ENCODE data around the gene DCTN2.

The DCTN2 gene

DNA sequence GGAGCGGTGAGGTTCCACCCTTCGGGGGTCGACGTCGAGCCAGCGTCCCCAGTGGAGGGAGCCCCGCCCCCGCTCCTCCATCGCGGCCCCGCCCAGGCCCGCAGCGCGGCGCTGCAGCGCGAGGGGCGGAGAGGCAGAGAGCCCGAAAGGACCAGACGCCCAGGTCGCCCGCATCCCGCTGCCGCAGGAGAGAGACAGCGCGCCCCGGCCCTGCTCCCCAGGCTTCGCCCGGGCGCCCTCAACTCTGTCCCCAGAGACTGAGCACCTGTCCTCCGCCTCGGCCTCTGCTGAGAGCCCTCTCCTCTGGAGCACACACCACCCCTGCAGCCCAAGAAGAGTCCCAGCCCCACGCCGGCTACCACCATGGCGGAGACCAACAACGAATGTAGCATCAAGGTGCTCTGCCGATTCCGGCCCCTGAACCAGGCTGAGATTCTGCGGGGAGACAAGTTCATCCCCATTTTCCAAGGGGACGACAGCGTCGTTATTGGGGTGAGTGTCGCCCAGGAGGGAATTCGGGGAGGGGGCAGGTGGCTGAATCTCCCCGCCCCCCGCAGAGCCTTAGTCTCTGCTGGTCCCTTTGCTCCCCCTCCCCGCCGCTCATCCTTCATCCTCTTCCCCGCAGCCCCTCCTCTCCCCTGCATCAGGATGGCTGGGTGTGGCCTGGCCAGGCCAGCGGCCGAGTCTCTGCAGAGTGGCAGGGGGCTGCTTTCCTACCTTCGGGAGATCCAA lies 3.1 kb upstream of the DCTN2 start, which contains the start of gene KIF5A:
Gene KIF5A, plus strand, starts transcription at position 136 of the 732 bp plus-strand sequence. Its CDS starts 228 bp downstream, at position 364.
- peak in 1 of 2 donors; percentile 32 for DNase-seq (ENCODE audit: low read depth in 2 of 2)

DNA sequence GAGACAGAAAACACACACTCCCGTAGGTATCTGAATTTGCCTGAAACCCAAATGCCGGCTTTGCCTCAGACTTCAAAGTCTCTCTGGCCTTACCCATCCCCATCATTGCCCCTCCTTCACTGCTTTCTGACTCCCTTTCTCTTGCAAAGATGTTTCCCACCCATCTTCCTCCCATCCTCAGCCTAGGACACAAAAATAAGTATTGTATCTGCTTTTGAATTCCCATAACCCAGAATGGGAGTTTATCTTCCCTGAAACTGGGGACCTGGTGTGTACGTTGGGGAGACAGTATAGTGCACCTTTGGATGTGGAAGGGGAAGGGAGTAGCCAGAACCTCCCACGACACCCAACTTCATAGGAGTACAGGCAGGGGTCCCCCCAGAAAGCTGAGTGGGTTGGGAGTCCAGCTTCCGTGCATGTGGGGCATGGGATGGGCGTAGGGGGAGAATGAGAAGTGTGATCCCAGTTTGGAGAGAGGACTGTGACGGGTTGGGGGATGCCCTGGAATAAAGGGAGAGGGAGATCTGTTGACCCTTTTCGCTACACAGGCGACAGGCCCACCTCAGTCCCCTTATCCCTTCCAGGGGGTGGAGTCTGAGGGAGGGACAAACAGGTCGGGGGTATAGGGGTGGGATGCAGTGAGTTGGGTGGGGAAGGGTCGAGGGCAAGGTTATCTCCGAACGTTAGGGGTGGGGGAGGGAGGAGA lies 2.4 kb upstream of the DCTN2 start:
- DNase-seq (ENCODE audit: low read depth in 2 of 2), result no peak

DNA sequence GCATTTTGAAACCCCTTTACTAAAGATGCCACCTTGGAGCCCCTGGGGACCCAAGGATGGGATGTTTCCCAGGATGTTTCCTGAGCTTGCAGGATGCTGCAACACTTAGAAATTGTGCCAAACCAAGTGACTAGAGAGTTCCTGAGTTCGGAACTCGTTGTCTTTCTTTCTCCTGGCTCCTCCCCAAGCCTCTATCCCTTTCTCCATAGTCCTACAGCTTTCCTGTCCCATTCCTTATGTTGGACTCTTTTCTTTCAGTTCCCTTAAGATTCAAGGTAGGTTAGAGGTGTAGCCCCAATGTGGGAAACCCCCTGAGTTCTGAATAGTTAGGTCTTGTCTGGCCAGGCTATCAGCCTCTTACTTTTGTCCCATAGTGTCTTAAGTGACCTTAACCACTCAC lies 1.5 kb upstream of the DCTN2 start:
- DNase-seq (ENCODE audit: low read depth in 2 of 2), result no peak

DNA sequence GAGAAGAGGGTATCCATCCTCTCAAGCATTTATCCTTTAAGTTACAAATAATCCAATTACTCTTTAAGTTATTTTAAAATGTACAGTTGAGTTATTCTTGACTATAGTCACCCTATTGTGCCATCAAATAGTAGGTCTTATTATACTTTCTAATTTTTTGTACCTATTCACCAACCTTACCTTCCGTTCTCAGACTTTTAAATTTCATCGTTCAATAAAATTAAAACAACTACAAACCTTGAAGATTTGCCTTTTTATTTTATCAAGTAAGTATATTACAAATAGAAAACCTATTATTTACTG lies 972 bp upstream of the DCTN2 start:
- DNase-seq (ENCODE audit: low read depth in 2 of 2), result no peak

DNA sequence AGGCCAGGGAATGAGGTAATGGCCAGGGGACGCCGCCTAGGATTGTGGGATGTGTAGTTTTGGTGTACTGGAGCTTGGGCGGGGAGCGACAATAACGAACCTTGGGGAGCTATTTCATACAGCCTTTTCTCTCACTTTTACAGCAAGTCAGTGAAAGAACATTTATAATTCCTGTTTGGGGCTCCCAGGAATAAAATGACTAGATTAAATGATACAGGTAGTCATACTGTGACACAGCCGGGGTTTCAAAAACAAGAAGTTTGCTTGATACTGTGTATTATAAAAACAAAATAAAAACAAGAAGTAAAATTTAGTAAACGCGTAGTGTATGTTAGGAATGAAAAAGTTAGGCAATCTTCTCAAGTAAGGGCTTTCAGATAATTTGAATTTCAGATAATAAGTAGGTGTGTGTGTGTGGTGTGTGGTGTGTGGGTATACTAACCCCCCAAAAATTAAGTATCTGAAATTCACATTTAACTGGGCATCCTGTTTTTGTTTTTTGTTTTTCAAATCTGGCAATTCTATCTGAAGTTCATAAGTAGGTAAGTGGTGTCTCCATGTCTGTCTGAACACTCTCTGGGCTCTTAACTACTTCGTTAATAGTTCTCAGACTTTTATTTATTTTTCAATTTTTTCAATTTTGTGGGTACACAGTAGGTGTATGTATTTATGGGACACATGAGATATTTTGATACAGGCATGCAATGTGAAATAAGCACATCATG lies 458 bp upstream of the DCTN2 start:
- DNase-seq (ENCODE audit: low read depth in 2 of 2), result no peak

DNA sequence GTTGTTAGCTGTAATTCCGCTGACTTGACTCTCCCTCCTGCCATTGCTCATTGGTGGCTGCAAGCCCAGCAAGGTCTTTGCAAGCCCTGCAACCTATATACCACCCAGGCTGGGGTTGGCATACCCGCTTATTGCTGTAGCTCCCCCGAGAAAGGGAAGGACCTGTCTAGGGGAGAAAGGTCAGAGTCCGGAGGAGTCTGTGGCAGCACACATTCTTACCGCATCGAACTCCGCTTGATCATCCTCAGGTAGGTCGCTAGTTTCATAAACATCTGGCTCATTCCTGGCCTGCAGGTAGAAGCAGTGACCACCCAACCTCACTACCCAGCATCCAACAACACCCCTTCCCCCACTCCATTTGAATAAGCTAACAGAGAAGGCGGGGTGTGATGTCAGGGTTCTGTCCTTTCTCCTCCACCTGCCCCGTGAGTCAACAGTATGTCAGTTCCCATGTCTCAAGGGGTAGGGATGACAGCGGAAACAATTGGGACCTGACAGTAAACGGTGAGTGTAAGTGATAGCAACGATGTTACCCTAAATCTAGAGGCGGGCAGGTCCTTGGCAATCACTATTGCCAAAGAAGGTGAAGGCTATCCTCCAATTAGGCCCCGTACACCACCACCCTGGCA lies 1.1 kb downstream of the DCTN2 start:
- no peak for DNase-seq (ENCODE audit: low read depth in 2 of 2)

DNA sequence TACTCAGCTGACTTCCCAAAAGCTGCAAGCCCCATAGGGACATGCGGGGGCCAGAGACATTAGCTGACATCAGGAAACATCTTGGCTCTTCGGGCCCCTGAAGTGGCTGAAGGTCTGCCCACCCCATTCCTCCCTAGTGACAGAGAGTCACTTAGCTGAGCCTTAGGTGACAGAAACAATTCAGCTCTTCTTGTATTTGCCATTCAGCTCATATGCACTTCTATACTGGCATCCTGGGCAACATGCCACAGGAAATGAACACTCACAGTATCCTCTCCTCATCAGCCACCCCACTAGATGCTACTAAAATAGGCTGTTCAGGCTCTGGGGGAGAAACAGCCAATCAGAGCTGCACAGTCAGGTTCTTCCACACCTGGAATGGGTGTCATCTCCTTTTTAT lies 3.4 kb downstream of the DCTN2 start:
- no peak for DNase-seq (ENCODE audit: low read depth in 2 of 2)

DNA sequence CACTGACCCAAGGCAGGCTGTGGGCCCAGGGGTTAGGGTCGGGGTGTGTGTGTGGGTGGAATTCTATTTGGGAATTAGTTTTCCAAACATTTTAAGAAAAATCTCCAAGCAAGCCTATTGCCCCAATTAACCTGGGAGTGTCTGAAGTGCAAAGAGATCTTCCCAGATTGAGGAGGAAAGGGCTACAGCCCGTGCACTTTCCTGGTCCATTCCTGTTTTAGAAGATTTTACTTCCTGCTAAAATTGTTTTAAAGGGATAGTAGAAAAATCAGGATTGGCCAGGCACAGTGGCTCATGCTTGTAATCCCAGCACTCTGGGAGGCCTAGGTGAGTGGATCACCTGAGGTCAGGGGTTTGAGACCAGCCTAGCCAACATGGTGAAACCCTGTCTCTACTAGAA lies 5.3 kb downstream of the DCTN2 start:
- DNase-seq (ENCODE audit: low read depth in 2 of 2), result no peak

DNA sequence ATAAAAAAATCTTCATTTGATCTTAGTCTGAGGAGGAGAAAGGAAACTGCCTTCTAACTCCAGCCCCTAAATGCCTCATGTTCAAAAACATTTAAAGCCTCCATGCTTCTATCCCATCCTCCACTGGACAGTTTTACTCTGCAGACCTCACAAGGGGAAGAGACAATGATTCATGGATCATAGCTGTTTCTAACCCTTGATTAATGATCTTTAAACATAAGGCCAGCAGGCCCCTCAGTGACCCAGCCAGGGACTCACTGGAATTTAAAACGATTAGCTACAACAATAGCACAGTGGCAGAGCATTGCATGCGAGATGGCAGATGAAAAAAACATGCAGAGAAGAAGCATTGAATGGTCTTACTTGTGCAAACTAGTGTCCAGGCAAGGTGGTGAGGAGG lies 6.0 kb downstream of the DCTN2 start:
- no peak for DNase-seq (ENCODE audit: low read depth in 2 of 2)

DNA sequence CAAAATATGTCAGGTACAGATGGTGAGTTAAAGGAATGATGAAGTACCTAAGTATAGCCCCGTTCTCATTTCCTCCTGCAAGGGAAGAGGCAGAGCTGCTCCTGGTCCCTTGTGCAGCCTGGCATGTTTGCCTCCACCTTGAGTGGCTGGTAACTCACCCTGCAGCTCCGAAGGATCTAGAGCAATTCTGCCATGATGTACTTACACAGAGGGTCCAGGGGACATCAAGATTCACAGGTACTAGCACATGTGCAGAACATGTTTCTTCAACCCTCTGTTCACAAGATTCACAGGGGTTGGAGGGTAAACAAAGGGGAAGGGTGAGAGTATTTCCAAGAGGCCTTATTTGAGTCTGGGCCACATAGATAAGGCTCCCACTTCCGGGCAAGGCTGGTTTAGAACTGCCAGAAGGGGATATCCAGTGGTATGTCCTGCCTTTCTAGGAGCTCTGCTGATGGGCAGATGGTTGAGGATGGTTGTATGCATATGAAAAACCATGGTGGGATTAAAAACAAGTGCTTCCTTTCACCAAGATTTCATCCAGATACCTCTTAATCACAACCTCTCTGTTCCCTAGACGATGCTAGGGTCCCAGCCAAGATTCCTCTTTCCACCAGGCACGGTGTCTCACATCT lies 7.7 kb downstream of the DCTN2 start:
- DNase-seq (ENCODE audit: low read depth in 2 of 2), result no peak

DNA sequence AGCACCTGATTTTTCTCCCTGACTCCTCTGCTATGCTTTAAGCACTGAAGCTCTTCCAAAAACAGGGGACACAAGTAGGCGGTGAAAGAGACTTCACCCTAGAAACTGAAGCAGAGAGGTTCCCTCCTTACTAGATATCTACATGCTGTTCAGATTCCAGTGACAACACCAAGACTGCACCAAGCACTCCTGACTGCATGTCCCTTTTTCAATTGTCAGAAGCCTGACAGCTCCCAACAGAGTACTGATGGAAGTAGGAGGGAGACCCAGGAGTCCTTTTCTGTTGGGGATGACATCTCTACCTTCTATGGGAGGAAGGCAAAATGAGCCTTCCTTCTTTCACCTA lies 10.4 kb downstream of the DCTN2 start:
- no peak for DNase-seq (ENCODE audit: low read depth in 2 of 2)

DNA sequence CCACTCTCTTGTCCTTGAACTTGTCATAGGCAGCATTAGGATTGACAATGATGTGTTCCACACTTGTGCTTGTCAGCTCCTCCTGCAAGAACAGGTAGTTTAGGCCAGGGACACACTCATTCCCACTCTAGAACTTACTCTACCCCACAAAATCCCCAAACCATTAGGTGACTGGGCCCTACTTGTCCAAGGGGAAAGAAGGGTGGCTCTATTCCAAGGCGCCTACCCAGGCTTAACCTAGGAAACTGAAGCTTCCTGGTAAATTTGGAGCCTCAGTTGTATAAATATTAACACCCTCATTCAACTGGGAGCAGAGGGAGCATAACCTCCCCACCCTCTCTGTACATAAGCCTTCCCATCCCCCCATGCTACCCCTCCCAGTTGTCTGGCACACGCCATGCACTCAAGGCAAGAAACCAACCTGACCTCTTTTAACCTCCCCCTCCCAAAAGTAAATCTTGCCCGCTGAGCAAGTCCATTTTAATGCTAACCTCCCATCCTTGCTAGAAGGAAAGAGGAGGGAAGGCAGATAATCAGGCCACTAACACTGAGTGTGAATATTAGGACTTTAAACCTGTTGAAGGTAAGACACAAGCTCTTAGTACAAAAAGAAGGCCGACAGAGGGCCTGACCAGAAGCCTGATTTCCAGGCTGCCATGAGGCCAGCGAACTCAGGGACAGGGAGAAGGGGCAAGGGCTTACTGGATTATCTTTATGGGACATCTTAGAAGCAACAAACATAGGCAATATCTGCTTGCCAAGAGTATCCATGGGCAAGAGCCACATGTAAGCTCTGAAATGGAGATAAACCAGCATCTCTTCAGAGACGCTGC lies 11.0 kb downstream of the DCTN2 start:
- DNase-seq (ENCODE audit: low read depth in 2 of 2), result no peak

DNA sequence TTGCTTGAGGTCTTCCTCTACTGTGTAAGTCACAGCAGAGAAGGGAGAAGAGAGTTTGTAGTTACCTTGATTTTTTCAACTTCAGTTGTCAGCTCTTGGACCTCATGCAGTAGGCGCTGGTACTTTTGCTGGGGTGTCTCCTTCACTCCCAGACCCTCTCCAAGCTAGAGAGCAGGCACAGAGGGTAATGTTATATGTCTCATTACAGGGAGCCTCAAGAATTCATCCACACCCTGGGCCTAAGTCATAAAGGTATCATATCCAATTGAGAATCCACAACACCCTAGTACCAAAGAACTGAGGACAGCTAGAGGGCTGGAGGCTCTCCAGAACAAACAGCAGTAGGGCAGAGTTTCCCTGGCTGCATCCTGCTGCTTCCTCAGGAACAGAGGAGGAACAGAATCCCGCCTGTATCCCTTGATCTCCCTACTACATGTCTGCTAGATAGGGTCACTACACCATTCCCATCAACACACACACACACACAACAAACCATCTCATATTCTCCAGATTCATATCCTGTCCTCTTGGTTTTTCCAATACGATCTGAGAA lies 11.9 kb downstream of the DCTN2 start:
- no peak for DNase-seq (ENCODE audit: low read depth in 2 of 2)

DNA sequence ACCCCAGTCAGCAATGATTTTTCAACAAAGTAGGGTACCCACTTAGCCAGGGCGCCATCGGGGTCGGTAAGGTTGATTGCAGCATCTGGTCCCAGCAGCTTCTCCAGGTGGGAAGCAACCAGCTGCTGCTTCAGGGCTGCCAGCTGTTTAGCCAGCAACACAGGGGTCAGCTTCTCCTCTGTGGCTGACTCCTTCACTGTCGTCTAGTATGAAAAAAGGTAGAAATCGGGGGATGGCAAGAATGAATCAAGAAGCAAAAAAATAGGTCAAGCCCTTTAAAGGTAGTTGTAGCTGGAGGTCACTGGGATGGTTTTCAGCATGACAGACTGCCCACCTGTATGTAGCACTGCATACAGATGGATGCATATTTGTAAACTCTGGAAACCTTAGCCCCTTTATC lies 12.7 kb downstream of the DCTN2 start:
- no peak for DNase-seq (ENCODE audit: low read depth in 2 of 2)

DNA sequence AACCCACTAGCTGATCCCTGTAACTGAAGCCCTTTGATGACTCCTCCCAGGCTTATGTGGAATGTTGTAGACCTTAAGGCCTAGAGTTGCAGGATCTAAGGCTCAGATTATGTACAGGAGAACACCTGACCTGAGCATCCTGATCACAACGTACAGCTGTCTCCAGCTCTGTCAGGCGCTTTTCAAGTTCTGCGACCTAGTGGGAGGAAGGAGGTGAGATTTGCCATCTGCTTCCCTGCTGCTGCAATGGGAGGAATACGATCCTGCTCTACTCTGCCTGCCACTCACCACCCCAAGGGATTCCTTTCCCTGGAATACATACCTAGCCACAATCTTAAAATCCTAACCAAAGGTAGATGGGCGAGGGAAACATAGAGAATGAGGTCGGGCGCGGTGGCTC lies 13.9 kb downstream of the DCTN2 start:
- DNase-seq (ENCODE audit: low read depth in 2 of 2), result no peak

DNA sequence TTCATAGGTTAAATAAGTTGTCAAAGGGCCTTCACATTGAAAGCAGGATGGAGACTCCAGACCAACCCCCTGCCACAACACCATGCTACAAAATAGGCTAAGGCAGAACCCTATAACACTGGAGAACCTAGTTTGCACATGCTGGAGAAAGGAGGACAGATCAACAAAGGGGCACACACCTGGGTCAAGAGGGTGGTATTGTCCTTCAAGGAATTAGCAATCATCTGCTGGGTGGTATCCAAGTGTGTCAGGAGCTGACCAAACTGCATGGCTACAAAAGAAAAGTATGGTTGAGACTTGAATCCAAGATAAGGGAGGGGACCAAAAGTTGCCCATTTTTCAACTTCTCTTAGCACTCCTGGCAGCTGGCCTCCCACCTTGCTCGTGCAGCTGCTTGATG lies 15.2 kb downstream of the DCTN2 start:
- no peak for DNase-seq (ENCODE audit: low read depth in 2 of 2)

DNA sequence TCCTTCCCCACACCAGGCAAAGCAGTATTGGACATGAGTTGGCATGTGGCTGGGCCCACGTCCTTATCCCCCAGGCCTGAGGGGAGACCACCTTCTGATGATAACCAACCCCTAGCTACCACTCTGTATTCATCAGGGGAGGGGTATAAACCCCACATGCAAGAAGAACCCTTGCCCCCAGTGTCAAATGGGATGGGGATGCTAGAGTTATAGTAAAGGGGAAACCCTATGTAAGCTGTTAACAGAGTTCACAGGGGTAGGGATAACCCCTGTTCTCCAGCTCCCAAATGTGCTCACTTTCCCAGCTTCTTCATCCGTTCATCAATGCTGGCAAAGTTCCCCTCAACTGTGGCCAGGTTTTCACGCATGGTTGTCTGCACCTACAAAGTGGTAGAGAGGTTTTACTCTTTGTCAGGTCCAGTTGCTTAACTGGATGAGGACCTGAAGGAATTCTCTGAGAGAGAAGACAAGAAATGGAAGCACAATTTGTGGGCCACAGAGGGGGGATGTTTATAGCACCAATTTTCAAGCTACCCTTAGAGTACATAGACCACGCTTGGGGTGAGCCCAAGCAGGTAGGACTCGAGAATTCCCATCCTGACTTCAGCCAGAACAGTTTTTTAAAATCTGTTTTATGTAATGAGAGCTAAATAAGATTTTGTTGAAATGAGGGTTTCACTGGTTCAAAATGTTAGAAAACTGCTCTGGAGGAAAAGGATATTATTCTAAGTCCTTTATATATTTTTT lies 16.4 kb downstream of the DCTN2 start:
- DNase-seq (ENCODE audit: low read depth in 2 of 2), result no peak

DNA sequence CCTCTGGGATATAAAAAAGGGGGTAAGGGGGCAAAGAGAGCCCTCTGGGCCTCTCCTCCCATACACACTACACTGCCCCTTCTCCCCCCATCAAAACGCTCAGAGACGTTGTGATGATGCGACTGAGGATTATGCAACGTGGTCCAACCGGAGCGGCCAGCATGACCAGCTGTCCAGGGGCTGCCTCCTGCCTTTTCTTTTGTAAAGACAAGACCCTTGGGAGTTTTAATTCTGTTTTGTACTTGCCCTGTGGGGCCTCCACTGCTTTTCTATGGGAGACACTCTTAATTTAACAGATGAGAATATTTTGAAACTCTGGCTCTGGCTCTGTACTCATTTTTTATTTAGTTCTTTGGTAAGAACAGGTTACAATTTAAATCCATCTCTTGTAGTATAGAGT lies 17.2 kb downstream of the DCTN2 start:
- no peak for DNase-seq (ENCODE audit: low read depth in 2 of 2)

DNA sequence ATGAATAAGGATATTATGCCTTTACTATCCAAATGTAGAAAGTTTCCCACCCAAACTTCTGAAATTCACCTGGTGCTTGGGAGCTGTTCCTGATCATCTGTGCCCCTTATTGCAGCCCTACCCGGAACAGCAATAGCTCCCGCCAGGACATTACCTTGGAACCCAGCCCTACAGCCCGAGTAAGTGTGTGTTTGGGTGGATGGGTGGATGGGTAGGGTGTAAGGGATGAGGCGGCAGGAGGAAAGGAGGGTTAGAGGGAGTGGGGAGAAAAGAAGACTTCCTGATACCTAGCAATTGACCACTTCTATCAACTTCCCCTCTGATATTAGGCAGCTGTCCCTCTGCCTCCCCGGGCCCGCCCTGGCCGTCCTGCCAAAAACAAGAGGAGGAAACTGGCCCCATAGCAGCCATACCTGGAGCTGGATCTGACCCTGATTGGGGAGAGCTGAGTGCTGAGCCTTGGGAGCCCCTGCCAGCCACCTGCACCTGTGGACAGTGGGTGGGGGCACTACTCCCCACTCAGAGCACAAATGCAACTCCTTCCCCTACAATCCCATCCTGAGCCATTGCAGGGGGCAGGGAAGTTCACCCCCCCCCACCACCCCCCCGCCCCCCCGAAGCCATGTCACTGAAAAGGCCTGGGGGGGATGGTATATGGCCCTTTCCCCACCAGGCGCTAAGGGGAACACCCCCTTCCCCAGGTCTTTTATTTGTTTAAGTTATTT lies 18.0 kb downstream of the DCTN2 start:
- no peak for DNase-seq (ENCODE audit: low read depth in 2 of 2)

DNA sequence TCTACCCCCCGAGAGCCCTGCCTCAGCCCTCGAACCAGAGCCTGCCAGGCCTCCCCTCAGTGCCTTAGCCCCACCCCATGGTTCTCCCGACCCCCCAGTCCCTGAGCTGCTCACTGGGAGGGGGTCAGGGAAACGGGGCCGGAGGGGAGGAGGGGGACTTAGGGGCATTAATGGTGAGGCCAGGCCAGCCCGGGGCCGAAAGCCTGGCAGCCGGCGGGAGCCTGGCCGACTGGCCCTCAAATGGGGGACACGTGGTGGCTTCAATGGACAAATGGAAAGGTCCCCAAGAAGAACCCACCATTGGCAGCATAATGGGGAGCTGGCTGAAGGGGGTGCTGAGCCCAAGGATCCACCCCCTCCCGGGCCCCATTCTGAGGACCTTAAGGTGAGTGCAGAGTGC lies 18.8 kb downstream of the DCTN2 start:
- DNase-seq (ENCODE audit: low read depth in 2 of 2), result no peak

Measured in stimulated activated CD4-positive, alpha-beta T cell treated with anti-CD3 and anti-CD28 coated beads, Interleukin-1b, Interleukin-23, amount 100 ng/mL, for 1 hour (primary cell).